ENCODE measurements around the gene PRKG1.
A peak's percentile ranks its signal among the peaks of the same experiment; 100 is the strongest.
"Not testable (repeated sequence)": the region's sequence is repeated elsewhere in the genome, so short reads cannot be mapped to it uniquely, and the experiment has no call there.

Gene PRKG1

GRCh38 chr10:52143338-52143737 lies 1069.1 kb downstream of the PRKG1 start:
- DNase-seq (ENCODE audit: low spot score), result no peak

- no peak for DNase-seq (ENCODE audit: low spot score)
Measured at GRCh38 chr10:52145636-52146035, 1071.3 kb downstream of the PRKG1 start.

GRCh38 chr10:52146766-52147165 lies 1072.5 kb downstream of the PRKG1 start:
- DNase-seq (ENCODE audit: low spot score), result no peak

GRCh38 chr10:52170776-52171175 lies 1096.5 kb downstream of the PRKG1 start:
- no peak for DNase-seq (ENCODE audit: low spot score)

- no peak for DNase-seq (ENCODE audit: low spot score)
Measured at GRCh38 chr10:52172581-52172980, 1098.3 kb downstream of the PRKG1 start.

- no peak for DNase-seq (ENCODE audit: low spot score)
Measured at GRCh38 chr10:52185256-52185655, 1111.0 kb downstream of the PRKG1 start.

- DNase-seq (ENCODE audit: low spot score), result no peak
Measured at GRCh38 chr10:52187521-52188258, 1113.4 kb downstream of the PRKG1 start.

GRCh38 chr10:52191049-52191448 lies 1116.8 kb downstream of the PRKG1 start:
- DNase-seq (ENCODE audit: low spot score), result no peak

GRCh38 chr10:52194191-52194590 lies 1119.9 kb downstream of the PRKG1 start:
- no peak for DNase-seq (ENCODE audit: low spot score)

GRCh38 chr10:52194716-52195115 lies 1120.4 kb downstream of the PRKG1 start:
- no peak for DNase-seq (ENCODE audit: low spot score)

- no peak for DNase-seq (ENCODE audit: low spot score)
Measured at GRCh38 chr10:52197098-52197497, 1122.8 kb downstream of the PRKG1 start.

GRCh38 chr10:52198540-52198939 lies 1124.3 kb downstream of the PRKG1 start:
- DNase-seq (ENCODE audit: low spot score), result no peak

- not testable (repeated sequence) for DNase-seq (ENCODE audit: low spot score)
Measured at GRCh38 chr10:52204906-52205305, 1130.6 kb downstream of the PRKG1 start.

- no peak for DNase-seq (ENCODE audit: low spot score)
Measured at GRCh38 chr10:52208365-52208764, 1134.1 kb downstream of the PRKG1 start.

- no peak for DNase-seq (ENCODE audit: low spot score)
Measured at GRCh38 chr10:52210161-52210560, 1135.9 kb downstream of the PRKG1 start.

- DNase-seq (ENCODE audit: low spot score), result no peak
Measured at GRCh38 chr10:52212062-52212461, 1137.8 kb downstream of the PRKG1 start.

GRCh38 chr10:52212802-52213201 lies 1138.5 kb downstream of the PRKG1 start:
- no peak for DNase-seq (ENCODE audit: low spot score)

- DNase-seq (ENCODE audit: low spot score), result no peak
Measured at GRCh38 chr10:52213321-52213752, 1139.0 kb downstream of the PRKG1 start.

- peak; percentile 56 for DNase-seq (ENCODE audit: low spot score)
Measured at GRCh38 chr10:52215745-52216361, 1141.6 kb downstream of the PRKG1 start.

GRCh38 chr10:52216852-52217251 lies 1142.6 kb downstream of the PRKG1 start:
- peak; percentile 62 for DNase-seq (ENCODE audit: low spot score)

- DNase-seq (ENCODE audit: low spot score), result no peak
Measured at GRCh38 chr10:52217531-52217930, 1143.2 kb downstream of the PRKG1 start.

- DNase-seq (ENCODE audit: low spot score), result no peak
Measured at GRCh38 chr10:52220947-52221346, 1146.7 kb downstream of the PRKG1 start.

- peak; percentile 69 for DNase-seq (ENCODE audit: low spot score)
Measured at GRCh38 chr10:52221923-52222322, 1147.6 kb downstream of the PRKG1 start.

All from SW480 (cell line).